ENCODE measurements around the gene EML6. TPM values are rescaled to one million over a fixed set of nuclear protein-coding genes. Genes with fewer than 3 reads are reported as not detected.
A peak's percentile ranks its signal among the peaks of the same experiment; 100 is the strongest.

EML6 gene
- total and polyA plus RNA-seq, 2 of the 8 experiments (the other 6 are each of a cell fraction or from before 2014, with no cell fraction given), result 1.2 to 1.6 TPM

- POLR2A ChIA-PET (ENCODE audit: partially characterized antibody), result interaction anchor here (1.1 kb wide), 1 partner anchor 23 kb away, joined by 3 read pairs; no protein-coding TSS in a partner anchor
- Histone ChIP-seq H3K79me2 (ENCODE audit: control insufficient read depth in 1 of 2, insufficient read depth in 2 of 2, low read length in 2 of 2) (no peaks in the 10 kb centered on the region), H3K9ac (replicated peaks in 1 of 4; ENCODE audit: extremely low read depth in 1 of 4, low read depth in 3 of 4, low read length in 3 of 4) (no peak overlapping the region), H3K23ac (ENCODE audit: insufficient read length) (no peak overlapping the region), H3K36me3 (ENCODE audit: control insufficient read depth in 2 of 4, insufficient read depth in 4 of 4, low read length in 3 of 4) (no peaks in the 10 kb centered on the region), H2BK120ac (replicated peaks; ENCODE audit: low read depth, low read length) (no peak overlapping the region), H2BK12ac (ENCODE audit: low read depth, low read length) (no peak overlapping the region), H3K23me2 (ENCODE audit: low read depth, low read length) (no peaks in the 10 kb centered on the region), H4K20me1 (replicated peaks in 1 of 2; ENCODE audit: control insufficient read depth in 1 of 2, insufficient read depth in 2 of 2, low read length in 2 of 2) (no peaks in the 10 kb centered on the region), H3K14ac (ENCODE audit: insufficient read length) (no peak overlapping the region), H3K4me2 (ENCODE audit: insufficient read depth in 1 of 2, low read depth in 2 of 2, low read length in 2 of 2) (no peak overlapping the region), H2AK5ac (ENCODE audit: low read depth, low read length) (no peak overlapping the region), H4K5ac (ENCODE audit: insufficient read length, low read depth, low read length) (no peak overlapping the region), H2AFZ (ENCODE audit: low read length) (0 out of 2 replicates have a peak overlapping the region, but pooled peaks have one; percentile 17), H3K9me3 (ENCODE audit: insufficient read depth in 2 of 2, low read depth in 1 of 2, low read length in 1 of 2) (no peaks in the 10 kb centered on the region), H3K27ac (ENCODE audit: low read depth, low read length) (no peak overlapping the region), H3K79me1 (ENCODE audit: low read depth, low read length) (no peaks in the 10 kb centered on the region), H3K27me3 (replicated peaks in 1 of 4; ENCODE audit: control insufficient read depth in 3 of 4, extremely low read depth in 1 of 4, insufficient read depth in 3 of 4, low read length in 3 of 4) (no peaks in the 10 kb centered on the region), H3K4me1 (replicated peaks in 1 of 4; ENCODE audit: control insufficient read depth in 3 of 4, insufficient read depth in 4 of 4, low read length in 3 of 4) (no peaks in the 10 kb centered on the region), H2BK5ac (ENCODE audit: low read depth, low read length) (no peak overlapping the region), H3K4me3 (ENCODE audit: extremely low read depth in 1 of 4, insufficient read depth in 2 of 4, low read depth in 3 of 4, low read length in 4 of 4) (no peak overlapping the region), H2BK20ac (ENCODE audit: low read length) (no peak overlapping the region), H2BK15ac (ENCODE audit: low read length) (no peak overlapping the region), H4K8ac (ENCODE audit: extremely low read depth, insufficient read depth, low read length) (no peak overlapping the region), H3K56ac (replicated peaks; ENCODE audit: insufficient read length, low read depth, low read length) (no peak overlapping the region), H3K4ac (replicated peaks; ENCODE audit: insufficient read length, low read depth, low read length) (no peak overlapping the region), H3K18ac (ENCODE audit: extremely low read depth, low read length) (no peak overlapping the region), H4K91ac (replicated peaks; ENCODE audit: insufficient read length, low read length) (no peak overlapping the region)
- DNase-seq (ENCODE audit: low read depth in 1 of 2, low spot score in 2 of 2) (no peak), FAIRE-seq (no peak)
- 77% methylated on average over 9 of the region's 9 CpGs; no CpG with 5 or more reads in 1 of the 2 experiments for WGBS, 2 experiments (ENCODE audit: extremely low coverage in 1 of 2, insufficient coverage in 1 of 2, insufficient read length in 1 of 2, insufficient replicate concordance in 2 of 2, low coverage in 1 of 2, low lambda C conversion rate in 2 of 2, missing lambda C conversion rate in 1 of 2)
- CTCF ChIA-PET (ENCODE audit: partially characterized antibody), result interaction anchor here (0.9 kb wide), 1 partner anchor 23 kb away, joined by 3 read pairs; no protein-coding TSS in a partner anchor
- TF ChIP-seq RNF2 (IDR thresholded peaks at IDR 0.05; ENCODE audit: borderline replicate concordance, low read depth, low read length, missing control alignments, poor library complexity, severe bottlenecking) (no peak), GTF2F1 (IDR thresholded peaks at IDR 0.05; ENCODE audit: borderline replicate concordance, low read depth, low read length) (no peak), RBBP5 (IDR thresholded peaks at IDR 0.05; ENCODE audit: borderline replicate concordance, low read depth, low read length) (no peak), KDM5A (IDR thresholded peaks at IDR 0.05; ENCODE audit: low read length) (no peak), SP1 (IDR thresholded peaks at IDR 0.05; ENCODE audit: low read depth, low read length) (no peak), TEAD4 (IDR thresholded peaks at IDR 0.05; ENCODE audit: low read depth, low read length) (no peak)
Observed at GRCh38 chr2:54814389-54815147, 91.1 kb downstream of the EML6 start.
